Cerebellar nuclear complex (tissue), 1 donor: ENCODE data around the gene MYO5B.

Experiments used
- DNase-seq, 2 experiments: peaks; one replicate each; lab custom pipeline; 2025; lab: John Stamatoyannopoulos, UW

Gene MYO5B

GRCh38 chr18:50151926-50152325 lies 43.0 kb downstream of the MYO5B start:
- DNase-seq = no peak

- no peak for DNase-seq
Measured at GRCh38 chr18:50144540-50144939, 50.4 kb downstream of the MYO5B start.

- DNase-seq = no peak
Measured at GRCh38 chr18:50143886-50144285, 51.1 kb downstream of the MYO5B start.

- no peak for DNase-seq
Measured at GRCh38 chr18:50143294-50143693, 51.7 kb downstream of the MYO5B start.

GRCh38 chr18:50142441-50143120 lies 52.4 kb downstream of the MYO5B start:
- DNase-seq = no peak

GRCh38 chr18:50138181-50139064 lies 56.5 kb downstream of the MYO5B start:
- no peak for DNase-seq

- DNase-seq = no peak
Measured at GRCh38 chr18:50135903-50136302, 59.0 kb downstream of the MYO5B start.

GRCh38 chr18:50133526-50133925 lies 61.4 kb downstream of the MYO5B start:
- DNase-seq = no peak

GRCh38 chr18:50131591-50131990 lies 63.4 kb downstream of the MYO5B start:
- DNase-seq = no peak

GRCh38 chr18:50128506-50129271 lies 66.3 kb downstream of the MYO5B start:
- DNase-seq = no peak

- no peak for DNase-seq
Measured at GRCh38 chr18:50127516-50128210, 67.3 kb downstream of the MYO5B start.

- no peak for DNase-seq
Measured at GRCh38 chr18:50126471-50126870, 68.5 kb downstream of the MYO5B start.

- no peak for DNase-seq
Measured at GRCh38 chr18:50125456-50125855, 69.5 kb downstream of the MYO5B start.

GRCh38 chr18:50119296-50119695 lies 75.7 kb downstream of the MYO5B start:
- no peak for DNase-seq

GRCh38 chr18:50117863-50118262 lies 77.1 kb downstream of the MYO5B start:
- no peak for DNase-seq

GRCh38 chr18:50115095-50115494 lies 79.9 kb downstream of the MYO5B start:
- no peak for DNase-seq

- DNase-seq = no peak
Measured at GRCh38 chr18:50114448-50114847, 80.5 kb downstream of the MYO5B start.

- no peak for DNase-seq
Measured at GRCh38 chr18:50113726-50114125, 81.2 kb downstream of the MYO5B start.

GRCh38 chr18:50111398-50111797 lies 83.5 kb downstream of the MYO5B start:
- no peak for DNase-seq

- no peak for DNase-seq
Measured at GRCh38 chr18:50107468-50107977, 87.4 kb downstream of the MYO5B start.

GRCh38 chr18:50105027-50105426 lies 89.9 kb downstream of the MYO5B start:
- DNase-seq = no peak

- DNase-seq = no peak
Measured at GRCh38 chr18:50104421-50104820, 90.5 kb downstream of the MYO5B start.
